HG03432 (cell line): ENCODE data around the gene SORT1.
"Not testable (repeated sequence)": the region's sequence is repeated elsewhere in the genome, so short reads cannot be mapped to it uniquely, and the experiment has no call there.

ENCODE experiments used
- ATAC-seq: cut with Tn5 transposase; IDR thresholded peaks from one replicate; pipeline ENCODE4 v1.9.1; 2021; ENCODE audit warnings: mild to moderate bottlenecking, moderate library complexity; ENCODE audit not compliant: unreplicated experiment

The SORT1 gene

GRCh38 chr1:109398343-109399225 lies 866 bp upstream of the SORT1 start:
- no peak for ATAC-seq

- ATAC-seq: peak; percentile 20
These were observed 692 bp downstream of the SORT1 start for GRCh38 chr1:109396871-109397580.

- ATAC-seq: no peak
These were observed 1.2 kb downstream of the SORT1 start for GRCh38 chr1:109396513-109396839.

DNA sequence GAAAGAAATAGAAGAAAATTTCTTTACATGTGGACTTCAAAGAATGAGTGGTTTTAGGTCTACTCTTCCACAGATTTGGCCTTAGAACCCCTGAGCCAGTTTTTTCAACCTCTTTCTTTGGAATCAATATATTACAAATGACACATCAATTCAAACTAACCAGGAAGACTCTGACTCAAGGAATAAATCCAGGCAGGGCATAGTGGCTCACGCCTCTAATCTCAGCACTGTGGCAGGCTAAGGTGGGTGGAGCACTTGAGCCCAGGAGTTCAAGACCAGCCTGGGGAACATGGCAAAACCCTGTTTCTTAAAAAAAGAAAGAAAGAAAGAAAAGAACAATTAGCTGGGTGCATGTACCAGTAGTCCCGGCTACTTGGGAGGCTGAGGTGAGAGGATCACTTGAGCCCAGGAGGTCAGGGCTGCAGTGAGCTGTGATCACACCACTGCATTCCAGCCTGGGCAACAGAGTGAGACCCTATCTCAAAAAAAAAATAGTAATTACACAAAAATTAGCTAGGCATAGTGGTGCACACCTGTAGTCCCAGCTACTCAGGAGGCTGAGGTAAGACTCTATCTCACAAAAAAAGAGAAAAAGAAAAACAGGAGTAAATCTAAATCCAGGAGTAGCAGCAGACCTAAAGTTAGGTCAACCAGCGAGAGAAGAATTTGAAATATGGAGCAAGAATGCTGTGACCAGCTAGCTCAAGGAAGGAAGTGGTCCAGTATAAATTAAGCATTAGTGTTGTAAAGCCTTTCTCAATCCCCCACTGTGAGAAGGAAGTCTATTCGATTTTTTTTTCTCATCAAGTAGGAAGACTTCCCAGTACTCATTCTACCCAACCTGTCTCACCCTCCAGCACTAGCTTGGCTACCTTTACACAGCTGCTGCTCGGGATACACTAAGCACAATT lies 1.9 kb downstream of the SORT1 start:
- ATAC-seq: no peak

- not testable (repeated sequence) for ATAC-seq
These were observed 2.5 kb downstream of the SORT1 start for GRCh38 chr1:109395282-109395599.

DNA sequence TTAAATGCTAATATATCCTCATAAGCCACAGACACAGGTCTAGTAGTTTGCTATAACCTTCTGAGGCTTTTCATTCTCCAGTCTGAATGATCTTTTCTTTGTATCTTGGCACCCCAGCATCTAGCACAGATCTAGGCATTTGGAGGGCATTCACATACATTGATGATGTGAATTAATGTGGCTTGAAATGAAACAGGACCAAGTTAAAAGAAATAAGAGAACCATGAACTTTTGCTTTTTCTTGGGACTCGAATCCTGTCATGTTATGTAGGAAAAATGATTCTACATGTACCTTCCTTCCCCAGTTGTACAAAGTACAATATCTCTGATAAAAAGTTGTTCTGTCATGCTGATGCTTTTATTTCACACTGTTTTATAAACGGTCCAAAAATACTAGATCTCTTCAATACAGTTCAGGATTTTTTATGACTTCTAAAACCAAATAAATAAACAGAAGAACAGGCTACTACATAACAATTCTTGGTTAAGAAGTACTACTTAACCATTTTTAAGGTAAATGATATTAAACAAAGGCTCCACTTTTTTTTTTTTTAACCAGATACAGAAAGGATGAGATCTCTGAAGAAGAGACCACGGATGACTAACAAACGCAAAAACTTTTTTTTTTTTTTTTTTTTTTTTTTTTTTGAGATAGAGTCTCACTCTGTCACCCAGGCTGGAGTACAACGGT lies 3.0 kb downstream of the SORT1 start:
- no peak for ATAC-seq

DNA sequence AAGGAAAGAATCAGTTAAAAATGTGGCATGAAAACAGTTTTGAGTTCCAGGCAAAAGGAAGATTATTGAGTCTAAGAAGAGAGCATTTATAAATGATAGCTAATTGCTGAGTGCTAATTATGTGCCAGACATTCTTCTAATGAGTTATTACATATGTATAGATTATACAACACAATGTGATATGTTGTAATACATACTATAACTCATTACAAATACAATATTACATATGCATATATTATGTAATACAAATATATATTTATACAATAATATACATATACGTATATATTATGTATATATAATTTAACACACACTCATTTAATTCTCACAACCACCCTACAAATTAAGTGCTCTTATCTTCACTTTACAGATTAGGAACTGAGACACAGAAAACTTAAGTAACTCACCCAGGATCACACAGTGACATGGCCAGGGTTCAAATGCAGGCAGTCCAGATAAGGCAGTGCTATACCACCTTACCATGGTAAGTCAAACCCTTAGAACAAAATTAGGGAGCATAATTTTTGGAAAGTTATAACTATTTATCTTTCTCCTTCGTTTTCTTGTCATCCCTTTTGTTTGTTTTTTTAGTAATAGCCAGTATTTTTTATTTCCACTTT lies 4.0 kb downstream of the SORT1 start:
- ATAC-seq: no peak

DNA sequence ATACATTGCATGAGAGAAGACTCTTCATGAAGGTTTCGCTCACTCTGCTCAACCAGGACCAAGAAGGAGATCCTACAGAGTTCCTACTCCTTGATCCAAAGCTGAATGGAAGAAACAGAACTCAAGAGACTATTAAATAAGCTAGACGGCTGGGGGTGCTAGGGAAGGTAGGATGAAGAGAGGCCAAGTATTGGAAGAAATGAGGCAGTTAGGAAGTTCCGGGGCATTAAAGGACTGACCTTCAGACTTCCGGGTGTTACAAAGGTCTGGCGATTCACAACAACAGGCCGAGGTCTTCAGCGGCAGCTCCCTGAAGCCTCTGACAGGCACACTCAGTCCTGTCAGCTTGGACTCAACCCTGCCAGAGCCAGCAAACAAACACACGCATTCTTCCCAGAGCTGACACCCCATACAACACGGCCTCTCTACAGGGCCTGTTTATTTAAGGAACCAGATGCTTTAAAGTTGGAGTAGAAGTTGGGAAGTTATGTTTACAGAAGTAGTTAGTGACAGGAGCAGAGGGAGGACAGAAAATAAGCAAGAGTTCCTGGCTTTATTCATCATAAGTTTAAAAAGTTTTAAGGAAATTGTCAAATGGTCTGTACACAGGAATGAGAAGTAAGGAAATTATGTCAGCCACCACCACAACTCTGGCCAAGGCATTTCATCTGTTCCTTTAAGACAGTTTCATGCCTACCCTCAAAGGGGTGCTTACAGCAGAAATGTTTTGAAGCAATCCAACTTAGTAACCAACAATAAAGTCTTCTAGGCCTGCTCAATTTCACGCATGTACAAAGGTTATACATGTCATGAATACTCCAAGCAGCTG lies 4.7 kb downstream of the SORT1 start:
- no peak for ATAC-seq

DNA sequence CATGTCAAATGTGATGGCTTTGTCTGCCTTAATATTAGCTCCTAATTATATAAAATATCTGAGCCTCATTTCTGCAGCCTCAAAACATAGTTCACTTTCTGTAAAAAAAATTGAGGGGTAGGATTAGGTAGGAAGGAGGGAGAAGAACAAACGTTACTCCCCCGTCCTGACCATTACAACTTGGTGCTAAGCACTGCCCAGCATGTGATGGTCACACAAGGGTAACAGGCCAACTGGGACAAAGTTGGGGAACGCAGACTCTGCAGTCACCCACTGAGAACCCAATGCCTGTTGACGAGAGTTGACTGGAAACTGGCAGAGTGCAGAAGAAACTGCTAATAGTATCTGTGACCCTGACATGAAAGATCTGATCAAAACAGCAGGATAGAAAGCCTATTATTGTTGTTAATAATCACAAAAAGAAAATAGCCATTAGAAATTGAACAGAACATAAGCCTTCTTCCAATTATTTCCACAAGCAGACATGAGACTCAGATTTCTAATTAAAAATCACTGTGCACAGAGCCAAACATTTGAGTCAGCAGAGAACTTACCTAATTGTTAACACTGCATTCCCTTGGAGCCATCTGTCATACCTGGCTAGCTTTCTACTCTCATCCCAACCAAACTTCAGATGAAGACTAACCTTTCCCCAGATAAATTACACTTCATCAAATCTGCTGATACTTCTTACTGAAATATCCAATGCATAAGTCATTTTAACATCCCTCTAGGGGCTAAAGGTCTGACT lies 5.5 kb downstream of the SORT1 start:
- ATAC-seq: peak; percentile 7

DNA sequence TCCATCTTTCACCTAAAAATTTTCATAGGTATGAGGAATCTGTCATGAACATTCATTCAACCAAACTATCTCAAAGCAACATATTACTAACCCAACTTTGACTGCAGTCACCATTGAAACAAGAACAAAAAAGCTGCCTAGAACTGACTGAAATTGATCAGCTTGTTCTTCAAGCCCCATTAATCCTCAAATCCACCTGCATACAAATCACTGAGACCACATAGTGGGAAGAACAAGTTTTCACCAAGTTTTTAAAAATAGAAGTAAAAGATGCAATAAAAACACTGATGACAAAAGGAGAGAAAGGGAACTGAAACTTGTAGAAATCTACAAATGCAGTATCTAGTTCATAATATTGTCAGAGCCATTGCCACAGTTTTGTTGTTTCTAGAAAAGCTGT lies 6.1 kb downstream of the SORT1 start:
- ATAC-seq: peak; percentile 82

DNA sequence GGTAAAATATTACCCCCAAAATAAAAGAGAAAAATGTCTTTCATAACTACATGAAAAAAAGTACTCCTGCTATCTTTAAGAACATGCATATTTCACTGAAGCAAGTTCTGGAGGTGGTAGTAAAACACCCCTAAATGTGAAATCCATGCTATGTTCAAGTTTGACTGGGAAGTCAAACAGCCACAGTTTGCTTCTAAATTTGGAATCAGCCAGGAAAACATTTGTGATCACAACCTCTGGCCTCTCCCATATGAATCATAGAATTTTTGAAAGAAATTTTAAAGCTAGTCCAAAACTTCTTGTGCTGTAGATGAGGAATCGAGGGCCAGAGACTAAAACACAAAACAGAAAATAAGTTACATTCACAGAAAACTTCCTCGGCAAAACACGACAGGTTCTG lies 6.6 kb downstream of the SORT1 start:
- ATAC-seq: no peak

GRCh38 chr1:109389638-109390341 lies 7.9 kb downstream of the SORT1 start:
- ATAC-seq: no peak

- ATAC-seq: no peak
These were observed 8.7 kb downstream of the SORT1 start for GRCh38 chr1:109388884-109389637.

DNA sequence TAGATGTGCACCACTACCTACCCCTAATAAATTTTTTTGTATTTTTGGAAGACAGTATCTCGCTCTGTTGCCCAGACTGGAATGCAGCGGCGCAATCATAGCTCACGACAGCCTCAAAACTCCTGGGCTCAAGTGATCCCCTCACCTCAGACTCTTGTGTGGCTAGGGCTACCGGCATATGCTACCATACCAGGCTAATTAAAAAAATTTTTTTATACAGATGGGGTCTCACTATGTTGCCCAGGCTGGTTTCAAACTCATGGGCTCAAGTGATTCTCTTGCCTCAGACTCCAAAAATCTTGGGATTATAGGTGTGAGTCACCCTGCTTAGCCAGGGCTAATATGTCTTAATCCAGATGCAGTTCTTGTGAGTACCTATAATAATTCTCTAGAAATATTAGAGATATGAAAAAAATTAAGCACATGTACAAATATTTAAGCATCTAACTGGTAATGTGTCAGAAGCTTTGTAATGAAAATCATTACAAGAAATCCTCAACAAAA lies 9.5 kb downstream of the SORT1 start:
- no peak for ATAC-seq

DNA sequence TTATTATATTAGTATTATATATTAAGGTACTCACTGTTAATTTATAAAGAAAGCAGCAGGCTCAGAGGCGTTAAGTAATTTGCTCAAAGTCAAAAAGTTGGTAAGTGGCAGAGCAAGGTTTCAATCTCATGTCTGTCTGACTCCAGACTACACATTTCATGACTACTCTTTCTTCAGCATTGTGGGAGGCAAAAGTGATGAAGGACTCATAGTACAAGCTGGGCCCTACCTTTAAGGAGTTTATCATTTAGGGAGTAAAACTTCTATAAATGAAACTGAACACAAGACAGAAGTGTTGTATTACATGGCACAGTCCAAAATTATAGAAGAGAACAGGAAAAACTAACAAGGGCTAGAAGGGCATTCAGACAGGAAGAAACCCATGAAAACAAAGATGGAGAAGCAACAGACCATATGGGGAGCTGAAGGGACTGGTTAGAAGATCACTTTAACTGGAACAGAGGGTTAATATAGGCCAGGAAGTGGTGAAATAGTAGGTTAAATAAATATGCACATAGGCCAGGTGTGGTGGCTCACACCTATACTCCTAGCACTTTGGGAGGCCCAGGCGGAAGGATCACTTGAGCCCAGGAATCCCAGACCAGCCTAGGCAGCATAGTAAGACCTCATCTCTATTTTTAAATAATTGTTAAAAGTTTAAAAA lies 11.5 kb downstream of the SORT1 start:
- no peak for ATAC-seq

DNA sequence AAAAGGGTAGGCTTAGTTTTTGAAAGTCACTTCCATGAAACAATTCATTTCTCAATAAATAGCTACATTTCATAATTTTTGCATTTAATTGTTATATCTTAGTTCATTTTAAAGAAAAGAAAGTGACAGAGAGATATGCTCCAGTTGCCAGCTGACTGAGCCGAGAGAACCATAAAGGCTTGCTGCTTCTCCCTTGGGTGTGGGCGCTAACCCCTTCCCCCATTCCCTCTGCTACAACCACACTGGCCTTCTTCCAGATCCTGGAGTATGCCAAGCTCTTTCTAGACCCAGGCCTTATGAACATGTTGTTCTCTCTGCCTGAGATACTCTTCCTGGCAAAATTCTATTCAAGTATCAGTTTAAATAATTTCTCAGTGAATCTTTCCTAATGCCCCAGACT lies 12.3 kb downstream of the SORT1 start:
- ATAC-seq: no peak

- no peak for ATAC-seq
These were observed 13.9 kb downstream of the SORT1 start for GRCh38 chr1:109383854-109384253.
